Astrocyte (in vitro differentiated cells and primary cell): ENCODE measurements around the gene CERS4.

Experiments
- EZH2 ChIP-seq: IDR thresholded peaks from 2 replicates; pipeline ENCODE4 v1.6.1; 2012; ENCODE audit warnings: mild to moderate bottlenecking, low read length, inconsistent platforms; ENCODE audit not compliant: insufficient read depth
- TF ChIP-seq, protein P1 (sequence below): IDR thresholded peaks from 2 replicates; pipeline ENCODE4 v1.5.1; 2011; ENCODE audit warnings: low read depth, mild to moderate bottlenecking, inconsistent platforms, low read length, moderate library complexity; ENCODE audit not compliant: insufficient read depth

GRCh38 chr19:8265872-8266271 is 56.7 kb downstream of the CERS4 start:
- no peak for TF ChIP-seq EZH2
- TF ChIP-seq, protein P1, sequence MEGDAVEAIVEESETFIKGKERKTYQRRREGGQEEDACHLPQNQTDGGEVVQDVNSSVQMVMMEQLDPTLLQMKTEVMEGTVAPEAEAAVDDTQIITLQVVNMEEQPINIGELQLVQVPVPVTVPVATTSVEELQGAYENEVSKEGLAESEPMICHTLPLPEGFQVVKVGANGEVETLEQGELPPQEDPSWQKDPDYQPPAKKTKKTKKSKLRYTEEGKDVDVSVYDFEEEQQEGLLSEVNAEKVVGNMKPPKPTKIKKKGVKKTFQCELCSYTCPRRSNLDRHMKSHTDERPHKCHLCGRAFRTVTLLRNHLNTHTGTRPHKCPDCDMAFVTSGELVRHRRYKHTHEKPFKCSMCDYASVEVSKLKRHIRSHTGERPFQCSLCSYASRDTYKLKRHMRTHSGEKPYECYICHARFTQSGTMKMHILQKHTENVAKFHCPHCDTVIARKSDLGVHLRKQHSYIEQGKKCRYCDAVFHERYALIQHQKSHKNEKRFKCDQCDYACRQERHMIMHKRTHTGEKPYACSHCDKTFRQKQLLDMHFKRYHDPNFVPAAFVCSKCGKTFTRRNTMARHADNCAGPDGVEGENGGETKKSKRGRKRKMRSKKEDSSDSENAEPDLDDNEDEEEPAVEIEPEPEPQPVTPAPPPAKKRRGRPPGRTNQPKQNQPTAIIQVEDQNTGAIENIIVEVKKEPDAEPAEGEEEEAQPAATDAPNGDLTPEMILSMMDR: no peak
